PFSK-1 (cell line): ENCODE data around the gene STK16.

Experiments used
- POLR2AphosphoS5 ChIP-seq: IDR thresholded peaks from 2 replicates; pipeline ENCODE4 v1.6.1; 2012; ENCODE audit warnings: low read depth, mild to moderate bottlenecking, control low read depth, low read length, moderate library complexity
- REST ChIP-seq, 2 experiments: IDR thresholded peaks; 2 replicates each; pipeline versions ENCODE4 v1.6.1 to v1.8.0; 2011 to 2012; ENCODE audit warnings: low read depth in 2 of 2, low read length in 2 of 2, control low read depth in 1 of 2, inconsistent platforms in 1 of 2, mild to moderate bottlenecking in 1 of 2, moderate library complexity in 1 of 2; ENCODE audit not compliant: insufficient read depth in 1 of 2

GRCh38 chr2:219291394-219291793, 46.1 kb downstream of the STK16 start:
- TF ChIP-seq REST (IDR thresholded peaks at IDR 0.05; ENCODE audit: insufficient read depth in 1 of 2, low read depth in 2 of 2, low read length in 2 of 2) (no peak), POLR2AphosphoS5 (no peak)
